ENCODE results near the gene PACS1. TPM values are rescaled to one million over a fixed set of nuclear protein-coding genes. Genes with fewer than 3 reads are reported as not detected.

PACS1 gene
- total RNA-seq, 1 experiment from 2014 or later, result 91.8 TPM

DNA sequence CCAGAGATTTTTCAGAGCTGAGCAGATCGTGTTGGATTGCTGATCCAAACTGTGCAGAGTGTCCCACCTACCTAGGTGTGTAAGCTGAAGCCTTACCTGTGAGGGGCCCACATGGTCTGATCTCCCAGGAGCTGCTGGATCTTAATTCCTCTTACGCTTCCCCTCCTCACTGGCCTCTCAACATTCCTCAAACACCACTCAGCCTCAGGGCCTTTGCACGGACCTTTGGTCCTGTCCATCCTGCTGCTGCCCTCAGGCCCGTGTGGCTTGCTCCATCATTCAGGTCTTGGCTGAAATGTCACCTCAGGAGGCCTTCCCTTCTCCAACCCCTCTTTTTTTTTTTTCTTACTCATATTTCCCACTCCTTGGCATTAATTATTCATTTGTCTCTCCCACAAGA is 177.2 kb downstream of the PACS1 start:
- TF ChIP-seq TCF7L2 (IDR thresholded peaks at IDR 0.05; ENCODE audit: low read depth, low read length), result no peak
- TF ChIP-seq SIN3A (IDR thresholded peaks at IDR 0.05; ENCODE audit: borderline replicate concordance, insufficient read depth, low read depth, low read length), result no peak
- TF ChIP-seq CTCF (IDR thresholded peaks at IDR 0.05), result no peak
- TF ChIP-seq, protein P1, sequence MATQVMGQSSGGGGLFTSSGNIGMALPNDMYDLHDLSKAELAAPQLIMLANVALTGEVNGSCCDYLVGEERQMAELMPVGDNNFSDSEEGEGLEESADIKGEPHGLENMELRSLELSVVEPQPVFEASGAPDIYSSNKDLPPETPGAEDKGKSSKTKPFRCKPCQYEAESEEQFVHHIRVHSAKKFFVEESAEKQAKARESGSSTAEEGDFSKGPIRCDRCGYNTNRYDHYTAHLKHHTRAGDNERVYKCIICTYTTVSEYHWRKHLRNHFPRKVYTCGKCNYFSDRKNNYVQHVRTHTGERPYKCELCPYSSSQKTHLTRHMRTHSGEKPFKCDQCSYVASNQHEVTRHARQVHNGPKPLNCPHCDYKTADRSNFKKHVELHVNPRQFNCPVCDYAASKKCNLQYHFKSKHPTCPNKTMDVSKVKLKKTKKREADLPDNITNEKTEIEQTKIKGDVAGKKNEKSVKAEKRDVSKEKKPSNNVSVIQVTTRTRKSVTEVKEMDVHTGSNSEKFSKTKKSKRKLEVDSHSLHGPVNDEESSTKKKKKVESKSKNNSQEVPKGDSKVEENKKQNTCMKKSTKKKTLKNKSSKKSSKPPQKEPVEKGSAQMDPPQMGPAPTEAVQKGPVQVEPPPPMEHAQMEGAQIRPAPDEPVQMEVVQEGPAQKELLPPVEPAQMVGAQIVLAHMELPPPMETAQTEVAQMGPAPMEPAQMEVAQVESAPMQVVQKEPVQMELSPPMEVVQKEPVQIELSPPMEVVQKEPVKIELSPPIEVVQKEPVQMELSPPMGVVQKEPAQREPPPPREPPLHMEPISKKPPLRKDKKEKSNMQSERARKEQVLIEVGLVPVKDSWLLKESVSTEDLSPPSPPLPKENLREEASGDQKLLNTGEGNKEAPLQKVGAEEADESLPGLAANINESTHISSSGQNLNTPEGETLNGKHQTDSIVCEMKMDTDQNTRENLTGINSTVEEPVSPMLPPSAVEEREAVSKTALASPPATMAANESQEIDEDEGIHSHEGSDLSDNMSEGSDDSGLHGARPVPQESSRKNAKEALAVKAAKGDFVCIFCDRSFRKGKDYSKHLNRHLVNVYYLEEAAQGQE (IDR thresholded peaks at IDR 0.05; ENCODE audit: insufficient read depth in 1 of 2, low read depth in 2 of 2, low read length in 1 of 2), result no peak
- TF ChIP-seq POLR2AphosphoS5 (IDR thresholded peaks at IDR 0.05; ENCODE audit: low read depth, low read length), result no peak
- DNase-seq (ENCODE audit: low read depth, low spot score) (no peak), ATAC-seq (no peak)
- Histone ChIP-seq H3K27me3 (ENCODE audit: control insufficient read depth, insufficient read depth, low read length) (no peaks in the 10 kb centered on the region), H3K36me3 (ENCODE audit: control insufficient read depth, insufficient read depth, low read length) (no peaks in the 10 kb centered on the region), H3K9me3 (ENCODE audit: control insufficient read depth, insufficient read depth, low read depth, low read length) (no peaks in the 10 kb centered on the region), H3K27ac (ENCODE audit: low read length) (no peak overlapping the region), H3K4me1 (ENCODE audit: control insufficient read depth, insufficient read depth, low read length) (no peaks in the 10 kb centered on the region), H3K4me3 (ENCODE audit: low read depth in 2 of 2, low read length in 2 of 2) (no peak overlapping the region)
- intact Hi-C loops (cut with micrococcal nuclease; ENCODE audit: unreplicated experiment) (no loop called here), in situ Hi-C loops (cut with HindIII; ENCODE audit: low pct_unique_long_range_greater_than_20kb, low sequenced_read_pairs) (no loop called here)
- ChIA-PET CTCF (no interaction called here), POLR2A (interaction anchor here (0.7 kb wide), 2 partner anchors 42 to 89 kb away, joined by 4 to 7 read pairs; no protein-coding TSS in a partner anchor)
- BruUV-seq (replicated peaks), result no TSS peak

DNA sequence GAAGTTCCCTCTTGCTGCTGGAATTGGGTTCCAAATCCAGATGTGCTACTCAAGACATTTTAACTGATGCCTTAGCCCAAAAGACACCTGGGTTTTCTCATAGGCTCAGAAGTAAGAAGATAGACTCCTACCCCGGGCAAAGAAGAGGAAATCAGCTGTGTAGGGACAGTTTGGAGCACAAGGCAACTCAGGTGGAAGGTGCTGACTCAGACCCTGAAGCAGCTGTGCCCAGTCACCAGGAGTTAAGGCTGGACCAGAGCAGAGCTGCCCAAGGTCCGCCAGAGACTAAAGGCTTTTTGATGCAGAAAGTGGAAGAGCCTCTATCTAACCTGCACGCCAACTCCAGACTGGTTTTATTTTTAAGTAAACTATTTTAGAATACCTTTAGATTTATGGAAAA is 177.7 kb downstream of the PACS1 start:
- Histone ChIP-seq H3K36me3 (ENCODE audit: control insufficient read depth, insufficient read depth, low read length) (no peaks in the 10 kb centered on the region), H3K4me1 (ENCODE audit: control insufficient read depth, insufficient read depth, low read length) (no peaks in the 10 kb centered on the region), H3K4me3 (ENCODE audit: low read depth in 2 of 2, low read length in 2 of 2) (no peak overlapping the region), H3K9me3 (ENCODE audit: control insufficient read depth, insufficient read depth, low read depth, low read length) (no peaks in the 10 kb centered on the region), H3K27me3 (ENCODE audit: control insufficient read depth, insufficient read depth, low read length) (no peaks in the 10 kb centered on the region), H3K27ac (ENCODE audit: low read length) (no peak overlapping the region)
- intact Hi-C loops (cut with micrococcal nuclease; ENCODE audit: unreplicated experiment) (no loop called here), in situ Hi-C loops (cut with HindIII; ENCODE audit: low pct_unique_long_range_greater_than_20kb, low sequenced_read_pairs) (no loop called here)
- DNase-seq (ENCODE audit: low read depth, low spot score) (no peak), ATAC-seq (no peak)
- TF ChIP-seq, protein P1 (IDR thresholded peaks at IDR 0.05; ENCODE audit: insufficient read depth in 1 of 2, low read depth in 2 of 2, low read length in 1 of 2), result no peak
- TF ChIP-seq TCF7L2 (IDR thresholded peaks at IDR 0.05; ENCODE audit: low read depth, low read length), result no peak
- TF ChIP-seq SIN3A (IDR thresholded peaks at IDR 0.05; ENCODE audit: borderline replicate concordance, insufficient read depth, low read depth, low read length), result no peak
- TF ChIP-seq CTCF (IDR thresholded peaks at IDR 0.05), result no peak
- TF ChIP-seq POLR2AphosphoS5 (IDR thresholded peaks at IDR 0.05; ENCODE audit: low read depth, low read length), result no peak
- CTCF ChIA-PET, result no interaction called here
- no TSS peak for BruUV-seq (replicated peaks)
- POLR2A ChIA-PET, result interaction anchor here (0.7 kb wide), 2 partner anchors 42 to 89 kb away, joined by 4 to 7 read pairs; no protein-coding TSS in a partner anchor

All from Panc1 (cell line).